MM.1S (cell line): ENCODE data around the gene SPDYE2.
"Not testable (repeated sequence)": the region's sequence is repeated elsewhere in the genome, so short reads cannot be mapped to it uniquely, and the experiment has no call there.

Experiments used
- EZH2 ChIP-seq: fragments of 300-600 bp; sonication (generic); optimal IDR thresholded peaks from 2 replicates; pipeline ENCODE3; 2017; ENCODE audit warnings: low read depth, mild to moderate bottlenecking, antibody characterized with exemption, low read length, mixed read lengths
- EZH2phosphoT487 ChIP-seq: fragments of 300-600 bp; sonication (generic); IDR thresholded peaks from 2 replicates; pipeline ENCODE4 v1.6.1; 2018; ENCODE audit warnings: antibody characterized with exemption, low read length
- TF ChIP-seq, protein P1 (sequence below): fragments of 300-600 bp; sonication (generic); IDR thresholded peaks from 2 replicates; pipeline ENCODE4 v1.5.1; 2016; ENCODE audit warnings: antibody characterized with exemption, low read length, mixed read lengths

DNA sequence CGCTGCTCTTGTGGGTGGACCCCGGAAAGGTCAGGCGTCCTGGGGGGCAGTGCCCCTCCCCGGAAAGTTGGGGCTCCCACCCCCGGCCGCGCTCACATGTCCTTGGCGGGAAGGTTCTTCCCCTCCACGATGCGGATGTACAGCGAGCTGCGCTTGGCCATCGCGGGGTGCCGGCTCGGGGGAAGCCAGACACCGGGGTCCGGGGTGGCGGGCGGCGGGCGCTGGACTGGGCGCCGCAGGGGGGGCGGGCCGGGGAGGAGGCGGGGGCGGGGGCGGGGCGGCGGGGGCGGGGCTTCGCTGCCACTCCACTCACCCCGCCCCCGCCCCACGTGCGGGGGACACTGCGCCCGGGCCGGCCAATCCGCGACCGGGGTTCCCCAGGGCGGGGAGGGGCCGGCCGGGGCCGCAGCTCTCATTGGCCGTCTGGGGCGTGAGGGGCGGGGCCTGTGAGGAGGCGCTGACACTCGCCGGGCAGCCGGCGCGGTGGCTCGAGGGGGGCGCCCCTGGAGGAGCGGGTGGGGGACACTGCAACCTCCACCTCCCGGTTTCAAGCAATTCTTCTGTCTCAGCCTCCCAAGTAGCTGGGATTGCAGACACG lies 33.4 kb upstream of the SPDYE2 start, which contains the start of gene RASA4B:
- TF ChIP-seq, protein P1, sequence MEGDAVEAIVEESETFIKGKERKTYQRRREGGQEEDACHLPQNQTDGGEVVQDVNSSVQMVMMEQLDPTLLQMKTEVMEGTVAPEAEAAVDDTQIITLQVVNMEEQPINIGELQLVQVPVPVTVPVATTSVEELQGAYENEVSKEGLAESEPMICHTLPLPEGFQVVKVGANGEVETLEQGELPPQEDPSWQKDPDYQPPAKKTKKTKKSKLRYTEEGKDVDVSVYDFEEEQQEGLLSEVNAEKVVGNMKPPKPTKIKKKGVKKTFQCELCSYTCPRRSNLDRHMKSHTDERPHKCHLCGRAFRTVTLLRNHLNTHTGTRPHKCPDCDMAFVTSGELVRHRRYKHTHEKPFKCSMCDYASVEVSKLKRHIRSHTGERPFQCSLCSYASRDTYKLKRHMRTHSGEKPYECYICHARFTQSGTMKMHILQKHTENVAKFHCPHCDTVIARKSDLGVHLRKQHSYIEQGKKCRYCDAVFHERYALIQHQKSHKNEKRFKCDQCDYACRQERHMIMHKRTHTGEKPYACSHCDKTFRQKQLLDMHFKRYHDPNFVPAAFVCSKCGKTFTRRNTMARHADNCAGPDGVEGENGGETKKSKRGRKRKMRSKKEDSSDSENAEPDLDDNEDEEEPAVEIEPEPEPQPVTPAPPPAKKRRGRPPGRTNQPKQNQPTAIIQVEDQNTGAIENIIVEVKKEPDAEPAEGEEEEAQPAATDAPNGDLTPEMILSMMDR = not testable (repeated sequence)
- not testable (repeated sequence) for TF ChIP-seq EZH2, EZH2phosphoT487
